Fibroblast of skin of back (primary cell): ENCODE data around the gene PDE8A.
A peak's percentile ranks its signal among the peaks of the same experiment; 100 is the strongest.
"Not testable (repeated sequence)": the region's sequence is repeated elsewhere in the genome, so short reads cannot be mapped to it uniquely, and the experiment has no call there.

ENCODE experiments used
- DNase-seq: peaks from one replicate; pipeline ENCODE4 v3.0.0-alpha.2; 2013

PDE8A gene

DNA sequence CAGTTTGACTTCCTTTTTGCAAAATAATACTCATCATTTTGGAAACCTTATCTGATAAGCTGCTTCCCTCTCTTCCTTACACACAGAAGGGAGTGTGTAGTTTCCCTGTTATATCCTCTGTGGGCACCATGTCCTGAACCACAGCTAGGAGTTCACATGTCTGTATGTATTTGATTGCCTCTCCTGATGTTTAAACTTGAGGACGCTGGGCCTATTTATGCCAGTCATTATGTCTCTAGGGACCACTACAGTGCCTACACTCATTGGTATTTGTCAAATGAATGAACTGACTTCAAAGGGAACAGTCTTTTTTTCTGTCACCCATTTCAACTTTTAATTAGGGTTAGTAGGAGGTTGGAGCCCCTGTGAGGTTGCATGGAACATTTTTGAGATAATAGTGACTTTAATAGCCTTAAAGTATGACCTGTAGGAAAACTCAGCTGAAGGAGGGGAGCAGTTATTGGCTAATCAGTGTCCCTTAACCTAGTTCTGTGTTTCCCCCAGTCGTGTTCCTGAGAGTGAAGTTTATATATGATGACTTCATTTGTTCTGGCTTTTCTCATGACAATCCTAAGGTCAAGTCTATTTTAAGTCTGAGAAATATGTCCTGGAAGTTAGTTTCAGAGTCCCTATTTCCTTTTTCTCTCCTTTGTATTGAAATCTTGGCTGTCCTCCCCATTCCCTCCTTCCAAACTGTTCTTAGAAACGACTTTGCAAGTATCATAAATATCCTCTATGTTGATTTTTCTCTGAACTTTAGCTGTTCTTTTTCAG, 28.9 kb downstream of the PDE8A start:
- DNase-seq = no peak

DNA sequence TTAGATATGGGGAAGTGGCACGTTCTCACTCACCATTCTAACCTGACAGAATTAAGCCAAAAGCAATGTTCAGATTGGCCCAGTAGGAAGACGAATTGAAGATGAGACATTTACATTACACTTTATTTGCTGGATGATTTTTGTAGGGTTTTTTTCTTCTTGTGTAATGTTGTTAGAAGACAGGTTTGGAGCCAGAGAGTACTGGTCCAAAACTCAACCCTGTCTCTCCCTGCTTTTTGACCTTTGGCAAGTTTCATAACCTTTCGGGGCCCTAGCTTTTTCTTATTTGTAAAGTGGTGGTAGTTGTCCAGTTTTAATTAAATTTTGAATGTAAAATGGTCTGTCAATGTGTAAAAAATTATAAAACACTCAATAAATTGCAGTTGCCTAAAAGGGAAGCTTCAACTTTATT, 29.5 kb downstream of the PDE8A start:
- DNase-seq = no peak

- not testable (repeated sequence) for DNase-seq
These were observed 30.1 kb downstream of the PDE8A start for GRCh38 chr15:85011724-85012123.

GRCh38 chr15:85013785-85014184, 32.1 kb downstream of the PDE8A start:
- no peak for DNase-seq

DNA sequence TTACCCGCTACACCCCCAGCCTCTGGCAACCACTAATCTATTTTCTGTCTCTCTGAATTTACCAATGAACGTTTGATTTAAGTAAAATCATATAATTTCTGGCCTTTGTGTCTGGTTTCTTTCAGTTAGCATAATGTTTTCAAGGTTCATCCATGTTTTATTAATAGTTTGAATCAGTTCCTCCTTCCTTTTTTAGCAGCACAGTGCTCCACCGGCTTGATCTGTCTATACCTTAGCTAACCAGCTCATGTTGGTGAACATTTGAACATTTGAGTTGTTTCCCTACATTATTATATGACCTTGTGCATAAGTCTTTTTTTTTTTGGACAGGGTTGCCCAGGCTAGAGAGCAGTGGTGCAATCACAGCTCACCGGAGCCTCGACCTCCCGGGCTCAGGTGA, 33.3 kb downstream of the PDE8A start:
- no peak for DNase-seq

GRCh38 chr15:85016275-85016674, 34.6 kb downstream of the PDE8A start:
- DNase-seq = no peak

DNA sequence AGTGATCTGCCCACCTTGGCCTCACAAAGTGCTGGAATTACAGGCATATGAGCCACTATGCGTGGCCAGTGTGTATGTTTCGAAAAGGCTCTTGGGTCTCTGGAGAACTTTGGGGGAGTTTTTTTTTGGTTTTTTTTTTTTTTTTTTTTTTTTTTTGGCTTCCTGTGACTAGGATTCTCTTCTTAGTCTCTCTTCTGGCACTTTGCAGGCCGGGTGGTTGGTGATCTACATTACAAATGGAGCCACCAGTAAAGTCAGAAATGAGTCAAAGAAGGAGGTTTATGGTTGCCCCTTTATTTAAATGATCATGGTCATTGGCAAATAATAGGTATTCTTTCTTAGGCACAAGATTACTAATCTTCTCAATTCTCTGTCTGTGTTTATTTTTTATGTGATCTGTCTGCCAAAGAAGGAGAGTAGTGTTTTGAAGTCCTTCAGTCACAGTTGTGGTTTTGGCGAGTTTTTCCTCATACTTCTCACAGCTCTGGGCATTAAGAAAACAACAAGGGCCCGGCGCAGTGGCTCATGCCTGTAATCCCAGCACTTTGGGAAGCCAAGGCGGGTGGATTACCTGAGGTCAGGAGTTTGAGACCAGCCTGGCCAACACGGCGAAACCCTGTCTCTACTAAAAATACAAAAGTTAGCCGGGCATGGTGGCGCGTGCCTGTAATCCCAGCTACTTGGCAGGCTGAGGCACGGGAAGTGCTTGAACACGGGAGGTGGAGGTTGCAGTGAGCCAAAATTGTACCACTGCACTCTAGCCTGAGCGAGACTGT, 38.3 kb downstream of the PDE8A start:
- DNase-seq = peak; percentile 25

GRCh38 chr15:85021409-85021808, 39.8 kb downstream of the PDE8A start:
- no peak for DNase-seq

GRCh38 chr15:85022860-85023403, 41.3 kb downstream of the PDE8A start:
- no peak for DNase-seq

DNA sequence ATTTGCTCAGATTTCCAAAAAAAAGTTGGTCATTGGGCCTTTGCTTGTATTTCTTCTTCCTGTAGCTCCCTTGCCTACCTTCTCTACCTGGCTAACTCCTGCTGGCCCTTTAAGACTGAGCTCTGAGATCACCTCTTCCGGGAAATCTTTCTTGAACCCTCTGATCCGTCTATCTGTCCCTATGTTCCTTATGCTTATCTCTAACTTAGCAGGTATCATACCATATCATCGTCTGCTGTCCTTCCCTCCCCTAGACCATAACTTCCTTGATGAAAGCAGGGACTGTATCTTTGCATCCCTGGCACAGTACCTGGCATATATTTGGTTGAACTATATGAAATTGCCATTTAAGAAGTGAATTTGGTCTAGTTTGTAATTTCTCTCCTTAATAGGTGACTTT, 42.3 kb downstream of the PDE8A start:
- DNase-seq = no peak

- DNase-seq = peak; percentile 66
These were observed 43.1 kb downstream of the PDE8A start for GRCh38 chr15:85024509-85025336.

GRCh38 chr15:85025516-85026251, 44.0 kb downstream of the PDE8A start:
- DNase-seq = no peak

GRCh38 chr15:85026304-85027032, 44.8 kb downstream of the PDE8A start:
- no peak for DNase-seq

DNA sequence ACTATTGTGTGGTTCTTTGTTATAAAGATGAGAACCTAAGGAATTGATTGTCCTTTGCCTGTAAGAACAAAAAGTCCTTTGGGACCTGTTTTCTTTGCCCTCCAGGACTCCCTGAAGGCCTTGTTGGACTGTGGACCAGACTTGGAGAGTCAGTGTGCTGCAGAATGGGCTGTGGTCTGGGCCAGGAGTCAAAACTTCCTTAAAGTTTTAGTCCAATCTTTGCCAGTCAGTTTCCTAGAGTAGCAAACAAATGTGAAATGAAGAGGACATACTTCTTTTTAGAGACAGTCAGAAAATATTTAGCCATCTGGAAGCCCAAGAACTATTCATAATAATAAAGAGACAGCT, 45.4 kb downstream of the PDE8A start:
- DNase-seq = no peak

DNA sequence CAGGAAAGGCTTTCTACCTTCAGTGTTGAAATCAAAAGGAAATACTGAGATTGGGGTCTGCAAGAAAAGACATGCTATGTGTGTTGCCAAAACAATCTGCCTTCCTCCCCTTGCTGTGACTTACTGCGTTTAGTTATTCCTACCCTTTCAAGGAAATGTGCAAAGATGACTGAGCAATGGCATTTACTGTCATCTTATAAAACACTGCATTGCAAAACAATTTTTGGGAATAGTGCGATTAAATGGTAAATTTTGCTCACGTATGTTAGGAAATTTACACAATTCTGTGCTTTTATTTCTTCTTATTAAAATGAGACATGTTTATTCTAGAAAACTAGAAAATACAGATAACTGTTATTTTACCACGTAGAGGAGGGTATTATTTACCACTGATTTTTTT, 45.8 kb downstream of the PDE8A start:
- no peak for DNase-seq

- DNase-seq = no peak
These were observed 46.8 kb downstream of the PDE8A start for GRCh38 chr15:85028416-85028815.

DNA sequence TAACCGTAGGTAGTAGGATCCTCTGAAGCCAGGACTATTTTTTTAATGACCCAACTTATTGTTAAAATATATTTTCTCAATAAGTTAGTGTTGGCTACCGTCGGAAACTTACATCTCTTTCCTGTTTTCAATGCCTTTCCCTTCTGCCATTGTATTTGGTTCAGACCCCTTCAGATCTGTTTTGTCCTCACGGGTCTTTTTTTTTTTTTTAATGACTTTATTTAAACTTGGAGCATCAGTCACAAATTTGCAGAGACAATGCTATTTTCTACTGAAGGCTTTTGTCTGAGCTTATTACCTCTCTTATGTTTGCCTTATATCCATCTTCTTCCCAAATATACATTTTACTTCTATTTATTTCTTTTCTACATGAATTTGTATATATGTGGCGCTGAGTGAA, 47.6 kb downstream of the PDE8A start:
- DNase-seq = no peak

DNA sequence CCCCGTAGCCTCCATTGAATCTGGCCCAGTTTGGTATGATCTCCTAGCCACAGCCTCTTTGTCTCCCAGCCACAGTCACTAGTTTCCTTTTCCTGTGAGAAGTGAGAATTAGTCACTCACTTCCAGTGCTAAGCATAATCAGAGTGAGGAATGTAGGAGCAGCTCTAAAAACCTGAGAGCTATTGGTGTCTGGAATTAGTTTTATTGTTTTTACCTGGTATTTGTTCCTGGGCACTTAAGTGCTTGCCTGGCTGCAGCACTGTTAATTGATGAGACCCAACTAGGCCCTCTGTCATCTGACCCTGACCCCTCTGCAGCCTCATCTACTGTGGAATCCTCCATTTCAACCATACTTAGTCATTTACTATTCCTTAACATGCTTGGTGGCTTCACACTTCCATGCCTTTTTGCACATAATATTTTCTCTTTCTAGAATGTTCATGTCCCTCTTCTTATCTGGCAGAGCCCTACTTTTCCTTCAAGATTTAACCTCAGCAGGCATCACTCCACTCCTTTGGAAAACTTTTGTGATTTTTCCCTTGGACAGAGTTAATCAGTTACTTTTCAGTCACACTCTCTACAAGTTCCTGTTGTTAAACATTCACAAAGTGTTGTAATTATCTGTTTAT, 48.8 kb downstream of the PDE8A start:
- peak; percentile 69 for DNase-seq

- no peak for DNase-seq
These were observed 49.7 kb downstream of the PDE8A start for GRCh38 chr15:85031086-85031943.

GRCh38 chr15:85031944-85032558, 50.4 kb downstream of the PDE8A start:
- no peak for DNase-seq
